DND-41 (cell line): ENCODE results near the gene CSAD.
"Not testable (repeated sequence)": the region's sequence is repeated elsewhere in the genome, so short reads cannot be mapped to it uniquely, and the experiment has no call there.

Experiments used
- ATAC-seq: fragments of 200-7000 bp; cut with Tn5 transposase; 3 replicates; pipeline ENCODE4 v1.9.1; 2021; ENCODE audit warnings: low read depth; ENCODE audit not compliant: insufficient read depth
- DNase-seq: peaks from one replicate; pipeline ENCODE4 v3.0.0-alpha.2; 2020
- H2AFZ ChIP-seq: 2 replicates; pipeline ENCODE4 v1.6.0; 2012; ENCODE audit warnings: low read depth, low read length
- H3K27ac ChIP-seq: 2 replicates; pipeline ENCODE4 v1.5.1; 2012; ENCODE audit warnings: low read length, inconsistent platforms
- H3K27me3 ChIP-seq: fragments of 200-600 bp; sonication (generic); 2 replicates; pipeline ENCODE4 v1.6.0; 2012; ENCODE audit warnings: low read length, mild to moderate bottlenecking, inconsistent platforms; ENCODE audit not compliant: insufficient read depth, poor library complexity
- H3K36me3 ChIP-seq: 2 replicates; pipeline ENCODE4 v1.5.1; 2012; ENCODE audit warnings: low read length, inconsistent platforms; ENCODE audit not compliant: insufficient read depth
- H3K4me1 ChIP-seq: 2 replicates; pipeline ENCODE4 v1.5.1; 2012; ENCODE audit warnings: mild to moderate bottlenecking, low read length; ENCODE audit not compliant: insufficient read depth
- H3K4me2 ChIP-seq: 2 replicates; pipeline ENCODE4 v1.6.0; 2012; ENCODE audit warnings: mild to moderate bottlenecking, moderate library complexity, low read length, inconsistent platforms; ENCODE audit not compliant: insufficient read depth
- H3K4me3 ChIP-seq, 2 experiments: fragments of 200-600 bp in 1 of 2; shearing (Covaris generic) in 1 of 2; 2 replicates each; pipeline ENCODE4 v1.5.1; 2012 to 2016; ENCODE audit warnings: inconsistent platforms in 2 of 2, low read length in 2 of 2, mild to moderate bottlenecking in 2 of 2, low read depth in 1 of 2, moderate library complexity in 1 of 2
- H3K79me2 ChIP-seq: 2 replicates; pipeline ENCODE4 v1.6.0; 2012; ENCODE audit warnings: low read length, inconsistent platforms; ENCODE audit not compliant: insufficient read depth
- H3K9ac ChIP-seq: 2 replicates; pipeline ENCODE4 v1.6.0; 2012; ENCODE audit warnings: low read depth, mild to moderate bottlenecking, inconsistent platforms, low read length, moderate library complexity
- H3K9me3 ChIP-seq: 2 replicates; pipeline ENCODE4 v1.5.1; 2012; ENCODE audit warnings: low read length, moderate library complexity, mild to moderate bottlenecking, inconsistent platforms; ENCODE audit not compliant: insufficient read depth, severe bottlenecking
- H4K20me1 ChIP-seq: 2 replicates; pipeline ENCODE4 v1.6.0; 2012; ENCODE audit warnings: low read length; ENCODE audit not compliant: insufficient read depth
- CTCF ChIP-seq: IDR thresholded peaks from 2 replicates; pipeline ENCODE4 v1.5.1; 2012; ENCODE audit warnings: borderline replicate concordance, low read length, moderate library complexity, mild to moderate bottlenecking; ENCODE audit not compliant: poor library complexity, severe bottlenecking; ENCODE audit errors: extremely low read depth
- EZH2 ChIP-seq: IDR thresholded peaks from 3 replicates; pipeline ENCODE4 v1.6.1; 2012; ENCODE audit warnings: borderline replicate concordance, low read depth, mild to moderate bottlenecking, moderate library complexity, low read length, inconsistent platforms; ENCODE audit not compliant: severe bottlenecking

Gene CSAD

DNA sequence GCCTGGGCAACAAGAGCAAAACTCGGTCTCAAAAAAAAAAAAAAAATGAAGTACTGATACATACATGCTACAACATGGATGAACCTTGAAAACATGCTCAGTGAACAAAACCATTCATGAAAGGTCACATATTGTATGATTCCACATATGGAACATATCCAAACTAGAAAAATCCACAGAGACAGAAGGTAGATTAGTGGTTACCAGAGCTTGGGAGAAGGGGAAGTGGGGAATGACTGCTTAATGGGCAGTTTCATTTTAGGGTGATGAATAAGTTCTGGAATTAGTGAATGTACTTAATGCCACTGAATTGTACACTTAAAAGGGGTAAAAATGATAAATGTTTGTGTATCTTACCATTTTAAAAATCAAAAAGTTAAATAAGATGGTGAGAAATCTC, 23.6 kb upstream of the CSAD start:
- Histone ChIP-seq H3K9ac (no peak overlapping the region), H3K79me2 (no peaks in the 10 kb centered on the region), H2AFZ (no peak overlapping the region), H3K9me3 (no peaks in the 10 kb centered on the region), H3K36me3 (no peaks in the 10 kb centered on the region), H3K4me3 (no peak overlapping the region), H3K4me1 (peaks cover 6% of the 10 kb centered on the region), H3K27ac (no peak overlapping the region), H4K20me1 (no peaks in the 10 kb centered on the region), H3K4me2 (no peak overlapping the region), H3K27me3 (peaks cover 4% of the 10 kb centered on the region)
- no peak for ATAC-seq
- DNase-seq, result no peak
- no peak for TF ChIP-seq EZH2
- TF ChIP-seq CTCF, result no peak

GRCh38 chr12:53202316-53202715, 21.6 kb upstream of the CSAD start:
- not testable (repeated sequence) for H2AFZ ChIP-seq, DNase-seq, H3K27ac ChIP-seq, H3K4me3 ChIP-seq, H3K9ac ChIP-seq, ATAC-seq, H3K4me1 ChIP-seq, H3K27me3 ChIP-seq, H3K9me3 ChIP-seq, H4K20me1 ChIP-seq, H3K36me3 ChIP-seq, H3K79me2 ChIP-seq, H3K4me2 ChIP-seq

GRCh38 chr12:53201639-53202038, 20.9 kb upstream of the CSAD start:
- Histone ChIP-seq H3K9ac (no peak overlapping the region), H3K36me3 (no peaks in the 10 kb centered on the region), H3K27ac (no peak overlapping the region), H2AFZ (no peak overlapping the region), H3K27me3 (no peaks in the 10 kb centered on the region), H3K9me3 (no peaks in the 10 kb centered on the region), H4K20me1 (no peaks in the 10 kb centered on the region), H3K4me1 (peaks cover 5% of the 10 kb centered on the region; the same call in 1 of the 2 replicates), H3K79me2 (no peaks in the 10 kb centered on the region), H3K4me3 (no peak overlapping the region), H3K4me2 (no peak overlapping the region)
- DNase-seq (no peak), ATAC-seq (no peak)
- TF ChIP-seq EZH2 (no peak), CTCF (no peak)

- H3K27ac ChIP-seq, result no peak overlapping the region
- peaks cover 5% of the 10 kb centered on the region; the same call in 1 of the 2 replicates for H3K4me1 ChIP-seq
- DNase-seq (no peak), ATAC-seq (no peak)
- no peak overlapping the region for H3K4me3 ChIP-seq
- H4K20me1 ChIP-seq, result no peaks in the 10 kb centered on the region
- H3K4me2 ChIP-seq, result no peak overlapping the region
- H3K36me3 ChIP-seq, result no peaks in the 10 kb centered on the region
- H3K27me3 ChIP-seq, result no peaks in the 10 kb centered on the region
- no peak overlapping the region for H3K9ac ChIP-seq
- TF ChIP-seq EZH2 (no peak), CTCF (no peak)
- no peaks in the 10 kb centered on the region for H3K79me2 ChIP-seq
- H3K9me3 ChIP-seq, result no peaks in the 10 kb centered on the region
- no peak overlapping the region for H2AFZ ChIP-seq
These were observed 20.4 kb upstream of the CSAD start for GRCh38 chr12:53201177-53201541.
